ENCODE results near the gene RPL13.

GRCh38 chr16:89610108-89610453, 49.6 kb downstream of the RPL13 start:
- no peak for TF ChIP-seq EZH2phosphoT487 (conservative IDR thresholded peaks at IDR 0.05; ENCODE audit: low read length)
- TF ChIP-seq CTCF (IDR thresholded peaks at IDR 0.05; ENCODE audit: insufficient read depth, low read length, poor library complexity, severe bottlenecking) = no peak

Measured in SU-DHL-6 (cell line).